HK-2 (cell line): ENCODE data around the gene MAT1A.
"Not testable (repeated sequence)": the region's sequence is repeated elsewhere in the genome, so short reads cannot be mapped to it uniquely, and the experiment has no call there.

Experiments used
- DNase-seq: peaks from one replicate; pipeline ENCODE4 v3.0.0-alpha.2; 2018; ENCODE audit not compliant: unreplicated experiment

Gene MAT1A

DNA sequence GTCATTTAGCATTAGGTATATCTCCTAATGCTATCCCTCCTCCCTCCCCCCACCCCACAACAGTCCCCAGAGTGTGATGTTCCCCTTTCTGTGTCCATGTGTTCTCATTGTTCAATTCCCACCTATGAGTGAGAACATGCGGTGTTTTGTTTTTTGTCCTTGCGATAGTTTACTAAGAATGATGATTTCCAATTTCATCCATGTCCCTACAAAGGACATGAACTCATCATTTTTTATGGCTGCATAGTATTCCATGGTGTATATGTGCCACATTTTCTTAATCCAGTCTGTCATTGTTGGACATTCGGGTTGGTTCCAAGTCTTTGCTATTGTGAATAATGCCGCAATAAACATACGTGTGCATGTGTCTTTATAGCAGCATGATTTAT is 66.4 kb downstream of the MAT1A start:
- not testable (repeated sequence) for DNase-seq
